IMR-90 (cell line): ENCODE results near the gene NAV2. TPM values are rescaled to one million over a fixed set of nuclear protein-coding genes. Genes with fewer than 3 reads are reported as not detected.

Experiments used
- ATAC-seq: fragments of 200-7000 bp; cut with Tn5 transposase; 2 replicates; pipeline ENCODE4 v1.9.1; 2020; ENCODE audit warnings: low read depth, mild to moderate bottlenecking, moderate library complexity
- BruUV-seq: library from RNA; stranded (reverse); fragments of 400-500 nt; replicated peaks from 2 replicates; lab custom pipeline; 2021; lab: Mats Ljungman, UMichigan
- CTCF ChIA-PET: fragments of 300-600 bp; formaldehyde crosslinking; extraction: SDS; loops from one replicate; lab custom pipeline; 2021; ENCODE audit warnings: antibody characterized with exemption; lab: Yijun Ruan, JAX
- POLR2A ChIA-PET: fragments of 300-600 bp; sonication (Branson Sonifier 250); formaldehyde crosslinking; loops from one replicate; lab custom pipeline; 2022; ENCODE audit warnings: antibody characterized with exemption; ENCODE audit not compliant: unreplicated experiment; lab: Charles Lee
- DNase-seq: peaks from one replicate; pipeline ENCODE4 v3.0.0; 2013
- H2AFZ ChIP-seq: replicated peaks from 2 replicates; pipeline ENCODE3; 2013; ENCODE audit warnings: low read length, mild to moderate bottlenecking; ENCODE audit not compliant: poor library complexity
- H2AK5ac ChIP-seq: 2 replicates; pipeline ENCODE4 v1.6.1; 2013; ENCODE audit warnings: low read depth, low read length, inconsistent platforms
- H2AK9ac ChIP-seq: replicated peaks from 2 replicates; pipeline ENCODE3; 2013; ENCODE audit warnings: mild to moderate bottlenecking, low read depth, low read length, moderate library complexity; ENCODE audit not compliant: poor library complexity
- H2BK120ac ChIP-seq: 2 replicates; pipeline ENCODE4 v1.6.1; 2013; ENCODE audit warnings: low read depth, low read length, inconsistent platforms
- H2BK15ac ChIP-seq: 3 replicates; pipeline ENCODE4 v1.6.1; 2013; ENCODE audit warnings: low read depth, low read length, inconsistent platforms
- H2BK20ac ChIP-seq: 2 replicates; pipeline ENCODE4 v1.6.1; 2013; ENCODE audit warnings: low read depth, mild to moderate bottlenecking, inconsistent platforms, low read length, moderate library complexity
- H2BK5ac ChIP-seq: 2 replicates; pipeline ENCODE4 v1.6.1; 2013; ENCODE audit warnings: mild to moderate bottlenecking, low read depth, low read length, inconsistent platforms; ENCODE audit not compliant: poor library complexity, severe bottlenecking
- H3K14ac ChIP-seq: replicated peaks from 2 replicates; pipeline ENCODE4 v1.6.1; 2013; ENCODE audit warnings: low read depth, low read length, inconsistent platforms
- H3K18ac ChIP-seq: 2 replicates; pipeline ENCODE4 v1.6.1; 2013; ENCODE audit warnings: low read depth, low read length, control low read depth
- H3K23ac ChIP-seq: 2 replicates; pipeline ENCODE4 v1.6.1; 2013; ENCODE audit warnings: low read depth, low read length, inconsistent platforms
- H3K27ac ChIP-seq: 2 replicates; pipeline ENCODE4 v1.5.1; 2013; ENCODE audit warnings: mild to moderate bottlenecking, control low read depth, low read length; ENCODE audit not compliant: insufficient read depth
- H3K27me3 ChIP-seq: 2 replicates; pipeline ENCODE4 v1.6.1; 2013; ENCODE audit warnings: low read length; ENCODE audit not compliant: control insufficient read depth, insufficient read depth
- H3K36me3 ChIP-seq: 2 replicates; pipeline ENCODE4 v1.6.1; 2013; ENCODE audit warnings: low read length, mixed read lengths; ENCODE audit not compliant: control insufficient read depth, insufficient read depth
- H3K4ac ChIP-seq: 2 replicates; pipeline ENCODE4 v1.6.1; 2013; ENCODE audit warnings: low read depth, low read length, inconsistent platforms
- H3K4me1 ChIP-seq: 2 replicates; pipeline ENCODE4 v1.6.1; 2013; ENCODE audit warnings: low read length, mixed read lengths; ENCODE audit not compliant: control insufficient read depth, insufficient read depth
- H3K4me2 ChIP-seq: 2 replicates; pipeline ENCODE4 v1.6.1; 2013; ENCODE audit warnings: low read depth, mild to moderate bottlenecking, control low read depth, low read length, moderate library complexity
- H3K4me3 ChIP-seq: 2 replicates; pipeline ENCODE4 v1.5.1; 2013; ENCODE audit warnings: low read depth, mild to moderate bottlenecking, control low read depth, low read length, moderate library complexity; ENCODE audit not compliant: insufficient read depth
- H3K56ac ChIP-seq: 2 replicates; pipeline ENCODE4 v1.6.1; 2013; ENCODE audit warnings: low read length, inconsistent platforms; ENCODE audit not compliant: insufficient read depth; ENCODE audit errors: extremely low read depth
- H3K79me1 ChIP-seq, 2 experiments: 2 replicates each; pipeline ENCODE4 v1.6.1; 2013; ENCODE audit warnings: low read length in 2 of 2, inconsistent platforms in 1 of 2, low read depth in 1 of 2
- H3K9ac ChIP-seq: 2 replicates; pipeline ENCODE4 v1.6.1; 2013; ENCODE audit warnings: low read depth, low read length, control low read depth
- H3K9me1 ChIP-seq: 2 replicates; pipeline ENCODE4 v1.6.1; 2013; ENCODE audit warnings: low read length, inconsistent platforms; ENCODE audit not compliant: insufficient read depth
- H3K9me3 ChIP-seq: 2 replicates; pipeline ENCODE4 v1.6.1; 2013; ENCODE audit warnings: low read length; ENCODE audit not compliant: control insufficient read depth, insufficient read depth
- H4K20me1 ChIP-seq: 2 replicates; pipeline ENCODE4 v1.6.1; 2013; ENCODE audit warnings: low read length, inconsistent platforms; ENCODE audit not compliant: insufficient read depth
- H4K5ac ChIP-seq: 2 replicates; pipeline ENCODE4 v1.6.1; 2013; ENCODE audit warnings: mild to moderate bottlenecking, low read depth, low read length, control low read depth
- H4K8ac ChIP-seq, 2 experiments: 2 replicates each; pipeline ENCODE4 v1.6.1; 2013; ENCODE audit warnings: low read depth in 2 of 2, low read length in 2 of 2, control low read depth in 1 of 2, inconsistent platforms in 1 of 2
- H4K91ac ChIP-seq: 2 replicates; pipeline ENCODE4 v1.6.1; 2013; ENCODE audit warnings: low read depth, low read length, inconsistent platforms; ENCODE audit not compliant: insufficient read depth
- BHLHE40 ChIP-seq: fragments of 150-350 bp; IDR thresholded peaks from 2 replicates; pipeline ENCODE4 v1.6.1; 2016; ENCODE audit warnings: mild to moderate bottlenecking, low read depth, low read length
- FOS ChIP-seq: fragments of 150-350 bp; IDR thresholded peaks from 2 replicates; pipeline ENCODE4 v1.6.1; 2016; ENCODE audit warnings: low read depth, low read length
- MAFK ChIP-seq: IDR thresholded peaks from 2 replicates; pipeline ENCODE4 v1.6.1; 2012; ENCODE audit warnings: low read depth, low read length, improper control_type of control experiment
- MAZ ChIP-seq: IDR thresholded peaks from 2 replicates; pipeline ENCODE4 v1.6.1; 2012; ENCODE audit warnings: low read depth, mild to moderate bottlenecking, low read length, improper control_type of control experiment, moderate library complexity, borderline replicate concordance
- MXI1 ChIP-seq: IDR thresholded peaks from 2 replicates; pipeline ENCODE4 v1.6.1; 2012; ENCODE audit warnings: low read depth, mild to moderate bottlenecking, low read length, moderate library complexity, borderline replicate concordance
- NFE2L2 ChIP-seq: fragments of 150-350 bp; IDR thresholded peaks from 2 replicates; pipeline ENCODE4 v1.6.1; 2016; ENCODE audit warnings: low read depth, mild to moderate bottlenecking, low read length
- POLR2A ChIP-seq: IDR thresholded peaks from 2 replicates; pipeline ENCODE4 v1.6.1; 2012; ENCODE audit warnings: mild to moderate bottlenecking, low read depth, low read length
- RCOR1 ChIP-seq: IDR thresholded peaks from 2 replicates; pipeline ENCODE4 v1.6.1; 2012; ENCODE audit warnings: mild to moderate bottlenecking, low read length, improper control_type of control experiment; ENCODE audit not compliant: insufficient replicate concordance
- RFX5 ChIP-seq: IDR thresholded peaks from 2 replicates; pipeline ENCODE4 v1.8.0; 2012; ENCODE audit warnings: low read depth, mild to moderate bottlenecking, low read length, moderate library complexity
- WGBS, 2 experiments: methylation state at CpG; one replicate each; pipeline versions ENCODE4 v1.1.5 to v1.1.7; 2013; ENCODE audit warnings: missing lambda C conversion rate in 2 of 2; ENCODE audit not compliant: insufficient read length in 1 of 2; ENCODE audit errors: extremely low coverage in 2 of 2; 5-methylcytosine and 5-hydroxymethylcytosine counted together
- dilution Hi-C: fragments of 300-500 bp; cut with HindIII; formaldehyde crosslinking; loops from one replicate; pipeline ENCODE4 v1.14.3; 2018; ENCODE audit warnings: low sequenced_read_pairs; ENCODE audit not compliant: unreplicated experiment
- in situ Hi-C: fragments of 300-500 bp; cut with MboI; formaldehyde crosslinking; loops from 3 replicates; pipeline ENCODE4 v1.14.3; 2019; ENCODE audit warnings: low sequenced_read_pairs, inconsistent platforms, mixed read lengths
- intact Hi-C: fragments of 100-400 bp; cut with micrococcal nuclease; formaldehyde crosslinking; loops from 2 replicates; pipeline ENCODE4 v1.10.0; 2022
- polyA plus RNA-seq, 3 experiments: library from polyadenylated mRNA; depleted of rRNA; stranded (reverse); fragments of >200 nt; gene quantifications; 2 replicates each; pipeline ENCODE4 v1.2.3, GENCODE V29; 2012; ENCODE audit warnings: low replicate concordance in 1 of 3
- total RNA-seq: library from RNA; depleted of rRNA; stranded (reverse); fragments of >200 nt; gene quantifications from 2 replicates; pipeline ENCODE4 v1.2.3, GENCODE V29; 2012
- TF ChIP-seq, protein P1 (sequence below): fragments of 150-350 bp; IDR thresholded peaks from 2 replicates; pipeline ENCODE4 v1.6.1; 2017; ENCODE audit warnings: mild to moderate bottlenecking, antibody characterized with exemption, low read length, low read depth
- TF ChIP-seq, protein P2 (sequence below): fragments of 150-350 bp; IDR thresholded peaks from 2 replicates; pipeline ENCODE4 v1.6.1; 2016; ENCODE audit warnings: low read depth, mild to moderate bottlenecking, low read length, moderate library complexity, borderline replicate concordance
- TF ChIP-seq, protein P3 (sequence below): conservative IDR thresholded peaks from 2 replicates; pipeline ENCODE4 v1.5.1; 2012; ENCODE audit warnings: mild to moderate bottlenecking, low read depth, low read length, improper control_type of control experiment

The NAV2 gene
- total and polyA plus RNA-seq, 2 of the 4 experiments (the other 2 are of a cell fraction): 4.5 to 12.6 TPM

DNA sequence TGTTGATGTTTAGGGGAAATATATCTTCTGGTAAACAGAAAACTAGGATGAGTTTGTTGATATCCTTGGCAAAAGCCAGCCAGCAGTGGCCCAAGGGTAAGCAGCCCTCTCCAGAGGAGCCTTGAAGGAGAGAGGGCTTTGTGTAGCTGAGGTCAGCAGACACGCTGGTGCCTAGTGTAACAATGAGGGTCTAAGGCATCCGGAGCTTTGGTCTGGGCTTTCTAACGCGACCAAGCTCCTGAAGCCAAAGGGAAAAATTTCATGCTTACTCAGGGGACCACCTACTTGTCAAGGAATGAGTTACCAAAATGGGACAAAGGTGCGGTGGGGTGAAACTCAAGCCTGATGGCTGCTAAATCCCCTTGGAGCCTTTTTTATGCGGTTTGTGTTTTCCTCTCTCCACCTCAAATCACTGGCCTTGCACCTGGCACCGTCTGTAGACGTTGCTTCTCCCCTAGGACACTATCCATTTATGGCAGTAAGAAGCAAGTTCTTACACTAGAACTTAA lies 312.7 kb downstream of the NAV2 start:
- Histone ChIP-seq H3K14ac (no peak overlapping the region), H4K8ac (no peak overlapping the region), H4K5ac (no peak overlapping the region), H4K20me1 (peaks cover 17% of the 10 kb centered on the region; the same call in 1 of the 2 replicates), H2AK9ac (no peak overlapping the region), H3K79me1 (peaks cover 42 to 46% of the 10 kb centered on the region in 2 experiments), H2BK20ac (no peak overlapping the region), H2AK5ac (peak overlapping the region; percentile 11; the same call in 1 of the 2 replicates), H2BK15ac (no peak overlapping the region), H3K56ac (no peak overlapping the region), H3K23ac (no peak overlapping the region), H3K27me3 (no peaks in the 10 kb centered on the region), H3K4me3 (no peak overlapping the region), H3K9me1 (no peaks in the 10 kb centered on the region), H3K27ac (no peak overlapping the region), H2AFZ (no peak overlapping the region), H2BK5ac (no peak overlapping the region), H3K9me3 (no peaks in the 10 kb centered on the region), H4K91ac (no peak overlapping the region), H3K4me2 (no peak overlapping the region), H3K9ac (no peak overlapping the region), H3K18ac (no peak overlapping the region), H3K36me3 (no peaks in the 10 kb centered on the region), H3K4ac (no peak overlapping the region), H3K4me1 (peaks cover 24% of the 10 kb centered on the region), H2BK120ac (no peak overlapping the region)
- ChIA-PET POLR2A (no interaction called here), CTCF (interaction anchor here (0.6 kb wide), 1 partner anchor 1520 kb away, joined by 3 read pairs; no protein-coding TSS in a partner anchor)
- in situ Hi-C loops (no loop called here), dilution Hi-C loops (no loop called here), intact Hi-C loops (no loop called here)
- no TSS peak for BruUV-seq
- WGBS, 2 experiments: no CpG with 5 or more reads among the region's 8 CpGs
- TF ChIP-seq RCOR1 (no peak), POLR2A (no peak), NFE2L2 (no peak), MAFK (no peak), FOS (no peak), MXI1 (no peak), MAZ (no peak), RFX5 (no peak), BHLHE40 (no peak)
- TF ChIP-seq, protein P1, sequence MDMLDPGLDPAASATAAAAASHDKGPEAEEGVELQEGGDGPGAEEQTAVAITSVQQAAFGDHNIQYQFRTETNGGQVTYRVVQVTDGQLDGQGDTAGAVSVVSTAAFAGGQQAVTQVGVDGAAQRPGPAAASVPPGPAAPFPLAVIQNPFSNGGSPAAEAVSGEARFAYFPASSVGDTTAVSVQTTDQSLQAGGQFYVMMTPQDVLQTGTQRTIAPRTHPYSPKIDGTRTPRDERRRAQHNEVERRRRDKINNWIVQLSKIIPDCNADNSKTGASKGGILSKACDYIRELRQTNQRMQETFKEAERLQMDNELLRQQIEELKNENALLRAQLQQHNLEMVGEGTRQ: no peak
- TF ChIP-seq, protein P2, sequence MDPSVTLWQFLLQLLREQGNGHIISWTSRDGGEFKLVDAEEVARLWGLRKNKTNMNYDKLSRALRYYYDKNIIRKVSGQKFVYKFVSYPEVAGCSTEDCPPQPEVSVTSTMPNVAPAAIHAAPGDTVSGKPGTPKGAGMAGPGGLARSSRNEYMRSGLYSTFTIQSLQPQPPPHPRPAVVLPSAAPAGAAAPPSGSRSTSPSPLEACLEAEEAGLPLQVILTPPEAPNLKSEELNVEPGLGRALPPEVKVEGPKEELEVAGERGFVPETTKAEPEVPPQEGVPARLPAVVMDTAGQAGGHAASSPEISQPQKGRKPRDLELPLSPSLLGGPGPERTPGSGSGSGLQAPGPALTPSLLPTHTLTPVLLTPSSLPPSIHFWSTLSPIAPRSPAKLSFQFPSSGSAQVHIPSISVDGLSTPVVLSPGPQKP: no peak
- TF ChIP-seq, protein P3, sequence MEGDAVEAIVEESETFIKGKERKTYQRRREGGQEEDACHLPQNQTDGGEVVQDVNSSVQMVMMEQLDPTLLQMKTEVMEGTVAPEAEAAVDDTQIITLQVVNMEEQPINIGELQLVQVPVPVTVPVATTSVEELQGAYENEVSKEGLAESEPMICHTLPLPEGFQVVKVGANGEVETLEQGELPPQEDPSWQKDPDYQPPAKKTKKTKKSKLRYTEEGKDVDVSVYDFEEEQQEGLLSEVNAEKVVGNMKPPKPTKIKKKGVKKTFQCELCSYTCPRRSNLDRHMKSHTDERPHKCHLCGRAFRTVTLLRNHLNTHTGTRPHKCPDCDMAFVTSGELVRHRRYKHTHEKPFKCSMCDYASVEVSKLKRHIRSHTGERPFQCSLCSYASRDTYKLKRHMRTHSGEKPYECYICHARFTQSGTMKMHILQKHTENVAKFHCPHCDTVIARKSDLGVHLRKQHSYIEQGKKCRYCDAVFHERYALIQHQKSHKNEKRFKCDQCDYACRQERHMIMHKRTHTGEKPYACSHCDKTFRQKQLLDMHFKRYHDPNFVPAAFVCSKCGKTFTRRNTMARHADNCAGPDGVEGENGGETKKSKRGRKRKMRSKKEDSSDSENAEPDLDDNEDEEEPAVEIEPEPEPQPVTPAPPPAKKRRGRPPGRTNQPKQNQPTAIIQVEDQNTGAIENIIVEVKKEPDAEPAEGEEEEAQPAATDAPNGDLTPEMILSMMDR: no peak
- DNase-seq: no peak
- no peak for ATAC-seq
